SK-N-SH (cell line): ENCODE measurements around the gene FAM219A. TPM values are rescaled to one million over a fixed set of nuclear protein-coding genes. Genes with fewer than 3 reads are reported as not detected.

ENCODE experiments used
- CTCF ChIA-PET: fragments of 300-600, 350-600 bp; formaldehyde crosslinking; extraction: SDS; loops from one replicate; lab custom pipeline; 2021; lab: Yijun Ruan, JAX
- POLR2A ChIA-PET: fragments of 350-600 bp; sonication (Branson Sonifier 250); formaldehyde crosslinking; extraction: SDS; loops from one replicate; lab custom pipeline; 2020; ENCODE audit warnings: antibody characterized with exemption, inconsistent platforms; lab: Yijun Ruan, JAX
- DNase-seq: peaks from one replicate; pipeline ENCODE4 v3.0.0; 2012
- H2AFZ ChIP-seq: fragments of 200-600 bp; sonication (generic); 2 replicates; pipeline ENCODE4 v1.8.1; 2016; ENCODE audit warnings: antibody characterized with exemption, mild to moderate bottlenecking, low read depth
- H3F3A ChIP-seq: fragments of 200-600 bp; sonication (generic); replicated peaks from 2 replicates; pipeline ENCODE3; 2016; ENCODE audit warnings: antibody characterized with exemption, mild to moderate bottlenecking; ENCODE audit not compliant: insufficient read depth
- H3K27ac ChIP-seq, 2 experiments: fragments of 200-500 bp in 1 of 2; fragments of 200-600 bp in 1 of 2; sonication (Bioruptor generic) in 1 of 2; sonication (generic), shearing (Covaris generic) in 1 of 2; 2 replicates each; pipeline versions ENCODE4 v1.5.1 to v1.6.1; 2014 to 2016; ENCODE audit warnings: low read depth in 2 of 2, inconsistent platforms in 1 of 2, low read length in 1 of 2, mild to moderate bottlenecking in 1 of 2, mixed read lengths in 1 of 2
- H3K27me3 ChIP-seq: fragments of 200-600 bp; sonication (generic), shearing (Covaris generic); 2 replicates; pipeline ENCODE4 v1.6.1; 2016; ENCODE audit warnings: mixed run types; ENCODE audit not compliant: insufficient read depth
- H3K36me3 ChIP-seq, 2 experiments: fragments of 200-500 bp in 1 of 2; fragments of 200-600 bp in 1 of 2; sonication (Bioruptor generic) in 1 of 2; sonication (generic) in 1 of 2; replicated peaks in 1 of 2; 2 replicates each; pipeline versions ENCODE3 to v1.5.1; 2014 to 2016; ENCODE audit warnings: low read length in 1 of 2, mild to moderate bottlenecking in 1 of 2; ENCODE audit not compliant: insufficient read depth in 2 of 2, control insufficient read depth in 1 of 2
- H3K4me1 ChIP-seq, 2 experiments: fragments of 200-500 bp in 1 of 2; fragments of 200-600 bp in 1 of 2; sonication (Bioruptor generic) in 1 of 2; sonication (generic), shearing (Covaris generic) in 1 of 2; 2 replicates each; pipeline versions ENCODE4 v1.5.1 to v1.6.1; 2014 to 2016; ENCODE audit warnings: low read depth in 1 of 2, low read length in 1 of 2, mixed run types in 1 of 2; ENCODE audit not compliant: insufficient read depth in 2 of 2, control insufficient read depth in 1 of 2
- H3K4me2 ChIP-seq: fragments of 200-600 bp; sonication (generic), shearing (Covaris generic); 2 replicates; pipeline ENCODE4 v1.6.1; 2017; ENCODE audit warnings: mixed run types
- H3K4me3 ChIP-seq, 2 experiments: fragments of 200-500 bp in 1 of 2; fragments of 200-600 bp in 1 of 2; sonication (Bioruptor generic) in 1 of 2; sonication (generic), shearing (Covaris generic) in 1 of 2; 2 replicates each; pipeline versions ENCODE4 v1.5.1 to v1.8.1; 2014 to 2016; ENCODE audit warnings: low read depth in 2 of 2, inconsistent platforms in 1 of 2, low read length in 1 of 2, mild to moderate bottlenecking in 1 of 2, mixed read lengths in 1 of 2, moderate library complexity in 1 of 2
- H3K79me2 ChIP-seq: fragments of 200-600 bp; sonication (generic); 2 replicates; pipeline ENCODE4 v1.8.1; 2017; ENCODE audit warnings: mild to moderate bottlenecking; ENCODE audit not compliant: insufficient read depth
- H3K9ac ChIP-seq: fragments of 200-600 bp; sonication (generic); 2 replicates; pipeline ENCODE4 v1.6.1; 2017; ENCODE audit warnings: mixed run types
- H3K9me2 ChIP-seq: fragments of 200-600 bp; sonication (generic); 2 replicates; pipeline ENCODE4 v1.6.1; 2017; ENCODE audit warnings: mixed run types
- H3K9me3 ChIP-seq: fragments of 200-600 bp; sonication (generic); 2 replicates; pipeline ENCODE4 v1.6.1; 2017; ENCODE audit warnings: mixed run types, mild to moderate bottlenecking, moderate library complexity
- H4K20me1 ChIP-seq: fragments of 200-600 bp; sonication (generic); 2 replicates; pipeline ENCODE4 v1.6.1; 2017; ENCODE audit warnings: mild to moderate bottlenecking, mixed run types; ENCODE audit not compliant: insufficient read depth
- CHD2 ChIP-seq: fragments of 150-350 bp; IDR thresholded peaks from 2 replicates; pipeline ENCODE4 v1.6.1; 2018; ENCODE audit warnings: low read length; ENCODE audit not compliant: partially characterized antibody
- CTCF ChIP-seq: fragments of 200-600 bp; sonication (generic); IDR thresholded peaks from 2 replicates; pipeline ENCODE4 v1.6.1; 2017; ENCODE audit warnings: antibody characterized with exemption, mild to moderate bottlenecking, moderate library complexity
- EZH2phosphoT487 ChIP-seq: fragments of 200-600 bp; sonication (generic); IDR thresholded peaks from 2 replicates; pipeline ENCODE4 v1.6.1; 2017; ENCODE audit warnings: low read depth, mixed run types, mild to moderate bottlenecking, antibody characterized with exemption, moderate library complexity, borderline replicate concordance
- FOSL2 ChIP-seq: IDR thresholded peaks from 2 replicates; pipeline ENCODE4 v1.4.0; 2012; ENCODE audit warnings: low read depth, mild to moderate bottlenecking, moderate library complexity, borderline replicate concordance
- FOXJ3 ChIP-seq: sonication (generic); formaldehyde crosslinking; IDR thresholded peaks from 2 replicates; pipeline ENCODE4 v1.5.1; 2020; ENCODE audit warnings: mild to moderate bottlenecking, missing genetic modification reagents
- FOXM1 ChIP-seq: IDR thresholded peaks from 2 replicates; pipeline ENCODE4 v1.4.0; 2012; ENCODE audit warnings: low read depth, mild to moderate bottlenecking
- GABPA ChIP-seq: IDR thresholded peaks from 2 replicates; pipeline ENCODE4 v1.4.0; 2012; ENCODE audit warnings: low read depth, mild to moderate bottlenecking
- GATA2 ChIP-seq: sonication (generic); formaldehyde crosslinking; IDR thresholded peaks from 2 replicates; pipeline ENCODE4 v1.5.0; 2020; ENCODE audit warnings: mild to moderate bottlenecking, missing genetic modification reagents
- IRF3 ChIP-seq: fragments of 150-350 bp; IDR thresholded peaks from 2 replicates; pipeline ENCODE4 v1.6.1; 2016; ENCODE audit warnings: mild to moderate bottlenecking, low read depth, low read length
- JUND ChIP-seq: IDR thresholded peaks from 2 replicates; pipeline ENCODE4 v1.4.0; 2012
- MEF2A ChIP-seq: IDR thresholded peaks from 2 replicates; pipeline ENCODE4 v1.4.0; 2012; ENCODE audit warnings: low read depth, borderline replicate concordance
- NFIC ChIP-seq: IDR thresholded peaks from 2 replicates; pipeline ENCODE4 v1.4.0; 2012; ENCODE audit warnings: borderline replicate concordance
- RFX5 ChIP-seq: IDR thresholded peaks from 2 replicates; pipeline ENCODE4 v1.6.1; 2012; ENCODE audit warnings: mild to moderate bottlenecking, improper control_type of control experiment, low read length
- SMC3 ChIP-seq: IDR thresholded peaks from 2 replicates; pipeline ENCODE4 v1.6.1; 2012; ENCODE audit warnings: low read depth, low read length, improper control_type of control experiment
- TAF1 ChIP-seq: IDR thresholded peaks from 2 replicates; pipeline ENCODE4 v1.6.1; 2012; ENCODE audit warnings: low read depth, mild to moderate bottlenecking, low read length, moderate library complexity, borderline replicate concordance
- TEAD4 ChIP-seq: IDR thresholded peaks from 2 replicates; pipeline ENCODE4 v1.4.0; 2012; ENCODE audit warnings: mild to moderate bottlenecking, borderline replicate concordance; ENCODE audit not compliant: insufficient read depth
- USF1 ChIP-seq: IDR thresholded peaks from 2 replicates; pipeline ENCODE4 v1.4.0; 2012; ENCODE audit warnings: low read depth, borderline replicate concordance
- ZBTB33 ChIP-seq: IDR thresholded peaks from 2 replicates; pipeline ENCODE4 v1.4.0; 2012; ENCODE audit warnings: low read depth, borderline replicate concordance
- WGBS: methylation state at CpG from one replicate; pipeline ENCODE4 v1.1.6; 2017; ENCODE audit warnings: low lambda C conversion rate; 5-methylcytosine and 5-hydroxymethylcytosine counted together
- polyA plus RNA-seq, 3 experiments: library from polyadenylated mRNA; depleted of rRNA; stranded (reverse); fragments of >200 nt; gene quantifications; 2 replicates each; pipeline ENCODE4 v1.2.3, GENCODE V29; 2012

FAM219A gene
- polyA plus RNA-seq, 1 of the 3 experiments (the other 2 are of a cell fraction): 15.7 TPM

GRCh38 chr9:34451135-34451534, 7.2 kb downstream of the FAM219A start:
- H3K9ac ChIP-seq: no peak overlapping the region
- no peak overlapping the region for H3K4me3 ChIP-seq
- no peaks in the 10 kb centered on the region for H3K9me2 ChIP-seq
- H3K9me3 ChIP-seq: no peaks in the 10 kb centered on the region
- H3K27me3 ChIP-seq: no peaks in the 10 kb centered on the region
- no peak overlapping the region for H3K27ac ChIP-seq
- H3K4me2 ChIP-seq: no peak overlapping the region
- H4K20me1 ChIP-seq: peaks cover 95% of the 10 kb centered on the region
- H3K36me3 ChIP-seq: no peaks in the 10 kb centered on the region
- no peak overlapping the region for H2AFZ ChIP-seq
- CTCF ChIA-PET: interaction anchor here (0.6 to 3.4 kb wide), 10 partner anchors 10 to 141 kb away, joined by 3 to 10 read pairs (median 4); no protein-coding TSS in a partner anchor
- peaks cover 7 to 12% of the 10 kb centered on the region in 2 experiments; a peak in 2 of 4 replicates for H3K4me1 ChIP-seq
- no peak for DNase-seq
- POLR2A ChIA-PET: no interaction called here
- no peaks in the 10 kb centered on the region for H3F3A ChIP-seq
- H3K79me2 ChIP-seq: peaks cover 90% of the 10 kb centered on the region
- 100% methylated on average over 2 of the region's 2 CpGs for WGBS
- TF ChIP-seq RFX5 (no peak), MEF2A (no peak), NFIC (no peak), JUND (no peak), USF1 (no peak), IRF3 (no peak), EZH2phosphoT487 (no peak), ZBTB33 (no peak), TAF1 (no peak), CTCF (no peak), FOXJ3 (no peak), FOXM1 (no peak), TEAD4 (no peak), GABPA (no peak), GATA2 (no peak), SMC3 (no peak), CHD2 (no peak), FOSL2 (no peak)
